Daoy (cell line): Measurements from ENCODE around the gene DGKZ. TPM values are rescaled to one million over a fixed set of nuclear protein-coding genes. Genes with fewer than 3 reads are reported as not detected.

Experiments used
- DNase-seq: peaks from one replicate; pipeline ENCODE4 v3.0.0-alpha.2; 2015; ENCODE audit warnings: low read depth
- total RNA-seq: library from RNA; depleted of rRNA; stranded (reverse); fragments of >200 nt; shearing (Covaris generic); gene quantifications from 2 replicates; pipeline ENCODE4 v1.2.3, GENCODE V29; 2014

The DGKZ gene
- total RNA-seq, 1 experiment from 2014 or later, result 41.4 TPM

GRCh38 chr11:46381819-46382645, 34.8 kb downstream of the DGKZ start:
- peak; percentile 56 for DNase-seq

DNA sequence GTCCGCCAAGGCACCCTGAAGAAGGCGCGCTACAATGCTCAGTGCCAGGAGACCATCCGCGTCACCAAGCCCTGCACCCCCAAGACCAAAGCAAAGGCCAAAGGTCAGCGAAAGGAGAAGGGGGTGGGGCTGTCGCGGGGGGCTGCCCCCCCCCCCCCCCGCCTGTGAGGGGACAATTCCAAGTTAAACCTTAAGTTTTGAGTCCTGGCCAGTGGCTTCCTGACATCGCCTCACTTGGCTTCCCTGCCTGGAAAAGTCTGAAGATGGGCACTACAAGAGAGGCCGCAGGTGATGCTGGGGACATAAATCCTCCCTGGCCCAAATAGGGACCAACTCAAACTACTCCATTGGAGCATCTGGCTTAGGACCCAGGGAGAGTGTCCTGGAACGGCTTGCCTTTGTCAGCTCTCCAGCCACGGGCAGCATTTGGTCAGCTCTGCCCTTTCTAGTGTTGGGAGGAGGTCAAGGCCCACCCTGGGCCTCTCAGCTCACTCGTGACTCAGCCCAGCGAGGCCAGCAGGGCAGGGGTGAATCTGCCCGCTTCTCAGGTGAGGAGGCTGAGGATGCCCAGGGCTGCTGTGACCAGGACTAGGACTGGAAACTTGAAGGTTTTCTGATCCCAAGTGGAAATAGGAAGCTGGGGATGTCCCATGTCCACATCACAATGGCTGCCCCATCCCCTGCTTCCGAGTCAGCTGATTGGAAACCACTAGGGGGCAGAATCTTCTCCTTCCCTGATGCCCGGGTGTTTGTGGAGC, 35.6 kb downstream of the DGKZ start:
- DNase-seq, result peak; percentile 60

DNA sequence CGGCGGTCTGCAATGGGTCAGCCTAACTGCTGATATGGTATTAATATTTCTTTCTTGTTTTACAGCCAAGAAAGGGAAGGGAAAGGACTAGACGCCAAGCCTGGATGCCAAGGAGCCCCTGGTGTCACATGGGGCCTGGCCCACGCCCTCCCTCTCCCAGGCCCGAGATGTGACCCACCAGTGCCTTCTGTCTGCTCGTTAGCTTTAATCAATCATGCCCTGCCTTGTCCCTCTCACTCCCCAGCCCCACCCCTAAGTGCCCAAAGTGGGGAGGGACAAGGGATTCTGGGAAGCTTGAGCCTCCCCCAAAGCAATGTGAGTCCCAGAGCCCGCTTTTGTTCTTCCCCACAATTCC, 36.1 kb downstream of the DGKZ start:
- DNase-seq, result no peak

DNA sequence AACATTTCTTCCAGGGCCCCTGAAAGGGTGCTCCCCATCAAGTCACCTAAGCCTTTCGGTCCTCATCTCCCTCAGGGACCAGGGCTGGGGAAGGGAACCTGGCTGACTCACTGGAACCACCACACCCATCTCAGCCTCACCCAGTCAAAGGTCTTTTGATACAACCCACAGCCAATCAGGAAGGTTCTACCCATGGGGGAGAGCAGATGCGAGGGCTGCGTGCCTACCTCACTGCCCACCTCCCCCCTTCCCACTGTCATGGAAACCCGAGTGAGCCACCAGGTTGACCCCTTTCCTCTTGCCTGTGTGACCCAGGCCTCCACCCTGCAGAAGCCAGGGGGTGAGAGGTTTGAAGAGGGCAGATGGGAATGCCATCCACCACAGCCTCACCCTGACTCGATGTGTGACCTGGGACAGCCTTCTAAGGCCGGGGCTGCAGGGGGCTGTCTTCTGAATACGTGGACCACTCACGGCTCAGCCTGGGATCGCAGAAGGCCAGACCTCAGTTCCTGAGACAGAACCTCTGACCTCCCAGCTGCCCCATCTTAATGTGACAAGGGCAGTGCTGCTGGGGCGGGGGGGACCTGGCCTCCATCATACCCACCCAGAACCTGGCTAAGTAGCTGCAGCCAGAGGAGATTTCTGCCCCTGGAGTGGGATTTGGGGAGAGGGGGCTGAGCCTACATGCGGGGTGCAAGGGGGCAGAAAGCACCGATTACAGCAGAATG, 36.9 kb downstream of the DGKZ start:
- peak; percentile 28 for DNase-seq

DNA sequence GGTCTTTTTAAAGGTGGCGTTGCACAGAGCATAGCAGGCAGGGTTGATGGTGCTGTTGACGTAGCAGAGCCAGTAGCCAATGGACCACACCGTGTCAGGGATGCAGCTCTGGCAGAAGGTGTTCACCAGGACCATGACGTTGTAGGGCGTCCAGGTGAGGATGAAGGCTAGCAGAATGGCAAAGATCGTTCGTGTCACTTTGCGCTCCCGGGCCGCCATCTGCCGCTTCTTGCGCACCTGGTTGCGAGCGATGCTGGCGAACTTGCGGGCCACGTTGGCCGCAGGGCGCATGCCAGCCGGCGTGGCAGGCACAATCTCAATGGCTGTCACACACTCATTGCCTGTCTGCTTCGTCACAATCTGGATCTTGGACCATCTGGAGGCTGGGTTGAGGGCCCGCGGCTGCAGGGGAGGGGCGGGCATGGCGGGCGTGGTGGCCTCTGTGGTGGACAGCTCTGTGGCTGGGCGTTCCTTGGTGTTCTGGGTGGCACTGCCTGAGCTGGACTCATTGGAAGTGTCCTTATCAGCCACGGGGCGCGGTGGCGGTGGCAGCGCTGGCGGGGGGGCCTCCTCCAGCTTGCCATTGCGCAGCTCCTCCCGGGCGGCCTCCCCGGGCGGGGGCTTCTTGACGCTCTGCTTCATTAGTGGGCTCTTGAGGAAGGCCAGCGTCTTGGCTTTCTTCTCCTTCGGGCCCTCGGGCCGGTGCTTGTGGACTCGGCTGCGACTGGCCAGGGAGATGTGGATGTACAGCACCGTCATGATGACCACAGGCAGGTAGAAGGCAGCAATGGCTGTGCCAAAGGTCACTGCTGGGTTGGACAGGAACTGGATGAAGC, 38.1 kb downstream of the DGKZ start:
- DNase-seq, result no peak

GRCh38 chr11:46386005-46386578, 38.8 kb downstream of the DGKZ start:
- DNase-seq, result no peak

DNA sequence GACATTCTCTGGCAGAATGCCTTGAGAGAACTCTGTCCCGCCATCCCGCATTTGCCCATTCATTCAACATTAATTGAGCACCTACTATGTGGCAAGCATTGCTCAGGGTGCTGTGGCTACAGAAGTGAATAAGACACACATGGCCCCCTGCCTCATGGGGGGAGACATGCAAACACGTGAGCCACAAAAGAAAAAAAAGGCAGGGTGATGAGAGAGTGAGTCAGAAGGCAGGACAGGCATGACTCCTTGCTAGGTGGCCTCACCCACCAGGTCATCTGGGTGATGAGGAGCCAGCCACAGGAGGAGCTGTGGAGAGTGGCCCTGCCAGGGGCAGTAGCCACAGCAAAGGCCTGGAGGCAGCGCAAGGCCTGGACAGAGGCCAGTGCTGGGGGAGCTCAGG, 39.4 kb downstream of the DGKZ start:
- no peak for DNase-seq

DNA sequence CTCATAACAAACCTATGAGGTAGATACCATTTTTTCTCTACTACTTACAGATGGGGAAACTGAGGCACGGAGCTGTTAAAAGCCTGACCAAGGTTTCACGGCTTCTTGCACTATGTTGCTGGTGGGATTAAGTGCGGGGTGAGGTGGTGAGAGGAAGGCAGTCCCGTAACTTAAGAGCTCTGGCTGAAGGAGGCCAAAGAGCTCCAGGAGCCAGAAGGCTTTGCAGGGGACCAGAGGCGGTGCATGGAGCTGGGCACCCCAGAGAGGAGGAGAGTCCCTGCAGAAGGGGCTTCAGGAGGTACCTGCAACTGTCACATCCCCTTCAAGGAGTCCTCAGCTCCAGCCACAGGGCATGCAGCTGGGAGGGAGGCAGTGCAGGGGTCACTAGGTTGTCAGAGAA, 40.2 kb downstream of the DGKZ start:
- no peak for DNase-seq

GRCh38 chr11:46387919-46388618, 40.8 kb downstream of the DGKZ start:
- DNase-seq, result no peak

GRCh38 chr11:46388619-46389449, 41.6 kb downstream of the DGKZ start:
- DNase-seq, result no peak

GRCh38 chr11:46389450-46390330, 42.4 kb downstream of the DGKZ start:
- peak; percentile 85 for DNase-seq

- DNase-seq, result peak; percentile 25
These were observed 43.3 kb downstream of the DGKZ start for GRCh38 chr11:46390331-46391171.

DNA sequence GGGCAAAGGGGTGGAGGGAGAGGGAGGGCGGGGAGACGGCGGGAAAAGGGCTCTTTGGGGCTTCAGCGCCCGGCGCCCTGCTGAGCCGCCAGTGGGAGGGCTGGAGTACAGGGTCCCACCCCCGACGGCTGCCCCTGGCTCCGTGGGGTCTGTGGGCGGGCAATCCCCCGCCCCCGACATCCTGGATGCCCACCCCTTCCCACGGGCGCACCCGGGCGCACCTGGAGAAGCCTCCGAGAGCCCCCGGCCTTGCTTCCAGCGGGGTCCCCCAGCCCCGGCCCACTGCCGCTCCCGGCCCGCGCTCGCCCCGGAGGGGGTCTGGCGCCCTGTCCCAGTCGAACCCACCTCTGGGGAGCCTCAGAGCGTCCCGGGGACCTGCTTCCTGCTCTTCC, 43.9 kb downstream of the DGKZ start:
- no peak for DNase-seq

DNA sequence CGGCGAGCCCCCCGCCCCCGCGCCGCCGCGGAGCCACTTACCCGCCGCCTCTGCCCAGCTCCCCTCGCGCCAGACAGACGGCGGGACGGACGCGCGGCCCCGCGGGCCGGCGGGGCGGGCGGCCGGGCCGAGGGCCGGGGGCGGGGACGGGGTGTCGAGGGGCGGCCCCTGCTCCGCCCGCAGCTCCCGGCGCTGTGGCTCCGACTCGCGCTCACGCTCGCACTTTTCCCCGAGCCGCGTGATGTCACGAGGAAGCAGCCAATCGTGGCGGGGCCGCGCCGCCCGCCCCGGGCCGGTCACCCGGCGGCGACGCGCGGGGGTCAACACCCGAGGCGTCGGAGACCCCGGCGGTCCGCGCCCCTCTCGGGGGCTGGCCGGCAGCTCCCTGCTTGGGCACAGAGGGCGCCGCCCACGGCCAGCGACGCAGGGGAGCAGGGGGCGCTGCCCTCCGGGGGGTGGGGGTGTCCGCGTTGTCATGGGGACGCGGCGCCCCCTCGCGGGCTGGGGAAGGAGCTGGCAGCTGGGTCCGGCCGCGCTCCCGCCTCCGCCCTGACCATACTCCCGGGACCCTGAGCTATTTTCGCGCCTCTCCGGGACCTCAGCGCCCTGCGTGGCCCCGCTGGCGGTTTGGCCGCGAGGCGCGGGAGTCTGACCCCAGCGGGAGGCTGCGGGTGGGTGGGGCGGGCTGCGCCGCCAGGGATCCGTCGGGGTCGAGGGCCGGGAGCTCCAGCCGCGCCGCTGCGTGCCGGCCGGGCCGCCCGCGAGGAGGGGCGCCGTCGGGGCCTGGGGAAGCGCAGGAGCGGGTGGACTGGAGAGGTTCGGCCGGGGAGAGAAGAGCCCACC, 44.5 kb downstream of the DGKZ start, which contains the start of gene CHRM4:
TSS of gene CHRM4 (minus strand) at position 199 of the 843 bp plus-strand sequence. CDS start 5,219 bp downstream, outside the sequence.
- DNase-seq, result peak; percentile 71

GRCh38 chr11:46392421-46393230, 45.4 kb downstream of the DGKZ start:
- peak; percentile 86 for DNase-seq

DNA sequence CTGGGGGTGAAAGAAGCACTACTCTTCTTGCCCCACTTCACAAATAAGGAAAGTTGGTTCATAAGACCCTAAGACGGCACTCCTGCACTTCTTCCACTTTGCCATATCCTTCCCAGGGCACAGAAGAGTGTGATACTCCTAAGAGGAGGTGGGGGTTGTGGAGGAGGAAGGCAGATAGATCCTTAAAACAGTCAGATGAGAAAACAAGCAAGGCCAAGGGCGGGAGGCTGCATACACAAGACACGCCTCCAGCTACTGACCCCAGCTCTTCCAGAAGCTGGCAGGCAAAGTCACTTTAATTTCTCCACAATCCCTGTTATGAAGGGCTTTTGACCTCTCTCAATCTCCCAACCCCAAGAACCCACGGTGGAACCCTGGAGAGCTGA, 46.0 kb downstream of the DGKZ start:
- DNase-seq, result no peak
